DOHH2 (cell line): ENCODE data around the gene TJP2.

Experiments used
- H3F3A ChIP-seq: fragments of 200-600 bp; sonication (generic), shearing (Covaris generic); 2 replicates; pipeline ENCODE4 v1.6.0; 2016; ENCODE audit warnings: antibody characterized with exemption, mild to moderate bottlenecking; ENCODE audit not compliant: control insufficient read depth, insufficient read depth
- H3K27ac ChIP-seq: fragments of 200-600 bp; sonication (generic); 2 replicates; pipeline ENCODE4 v1.5.1; 2014; ENCODE audit warnings: low read depth, mild to moderate bottlenecking, low read length, moderate library complexity
- H3K27me3 ChIP-seq: fragments of 200-600 bp; sonication (generic); 2 replicates; pipeline ENCODE4 v1.6.1; 2014; ENCODE audit warnings: mild to moderate bottlenecking, low read length, mixed read lengths; ENCODE audit not compliant: control insufficient read depth
- H3K36me3 ChIP-seq: fragments of 200-600 bp; sonication (generic); 2 replicates; pipeline ENCODE4 v1.6.1; 2014; ENCODE audit warnings: mild to moderate bottlenecking, low read length, moderate library complexity, mixed read lengths; ENCODE audit not compliant: control insufficient read depth
- H3K4me1 ChIP-seq: fragments of 200-600 bp; sonication (generic); 2 replicates; pipeline ENCODE4 v1.6.1; 2014; ENCODE audit warnings: mild to moderate bottlenecking, low read length, mixed read lengths; ENCODE audit not compliant: control insufficient read depth
- H3K4me2 ChIP-seq: fragments of 200-600 bp; sonication (generic); 2 replicates; pipeline ENCODE4 v1.6.0; 2014; ENCODE audit warnings: mild to moderate bottlenecking, low read length, moderate library complexity
- H3K4me3 ChIP-seq: fragments of 200-600 bp; sonication (generic); 2 replicates; pipeline ENCODE4 v1.5.1; 2014; ENCODE audit warnings: mild to moderate bottlenecking, low read length, mixed read lengths
- H3K79me2 ChIP-seq: fragments of 200-600 bp; sonication (generic); 2 replicates; pipeline ENCODE4 v1.6.1; 2014; ENCODE audit warnings: mild to moderate bottlenecking, low read length, mixed read lengths; ENCODE audit not compliant: control insufficient read depth
- H3K9me2 ChIP-seq: fragments of 200-600 bp; sonication (generic); replicated peaks from 2 replicates; pipeline ENCODE4 v1.6.1; 2014; ENCODE audit warnings: mild to moderate bottlenecking, low read length, mixed read lengths; ENCODE audit not compliant: control insufficient read depth
- H3K9me3 ChIP-seq: fragments of 200-600 bp; sonication (generic); 2 replicates; pipeline ENCODE4 v1.6.1; 2014; ENCODE audit warnings: antibody characterized with exemption, low read length, mixed read lengths; ENCODE audit not compliant: control insufficient read depth, insufficient read depth
- H4K20me1 ChIP-seq: fragments of 200-600 bp; sonication (generic); 2 replicates; pipeline ENCODE4 v1.6.0; 2014; ENCODE audit warnings: low read depth, mild to moderate bottlenecking, antibody characterized with exemption, low read length, moderate library complexity; ENCODE audit not compliant: control insufficient read depth, insufficient read depth
- EZH2phosphoT487 ChIP-seq: fragments of 200-600 bp; sonication (generic); IDR thresholded peaks from 2 replicates; pipeline ENCODE4 v1.6.1; 2017; ENCODE audit warnings: borderline replicate concordance, mild to moderate bottlenecking, antibody characterized with exemption, low read length, moderate library complexity, mixed read lengths
- TF ChIP-seq, protein P1 (sequence below): fragments of 200-600 bp; sonication (generic); IDR thresholded peaks from one replicate; pipeline ENCODE4 v1.5.1; 2014; ENCODE audit warnings: antibody characterized with exemption, mild to moderate bottlenecking, low read depth, low read length; ENCODE audit not compliant: poor library complexity, severe bottlenecking

The TJP2 gene

DNA sequence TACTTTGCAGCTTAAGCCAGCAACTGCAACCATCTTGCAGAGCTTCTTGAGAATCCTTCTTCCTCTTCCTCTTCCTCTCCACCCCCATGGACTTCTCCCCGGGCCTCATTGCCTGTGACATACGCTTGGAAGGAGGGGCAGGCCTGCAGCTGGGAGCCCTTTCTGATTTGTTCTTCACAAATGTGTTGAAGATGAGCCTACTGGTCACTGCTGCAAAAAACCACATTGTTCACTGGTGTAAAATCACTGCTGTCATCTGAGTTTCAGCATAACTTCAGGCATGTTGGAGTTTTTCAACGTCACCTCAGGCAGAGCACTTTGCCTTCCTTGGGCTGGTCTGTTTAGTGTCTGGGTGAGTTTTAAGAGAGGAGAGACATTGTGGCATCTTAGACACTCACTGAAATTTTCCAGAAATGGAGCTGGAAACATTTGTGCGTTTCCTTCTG lies 7.9 kb downstream of the TJP2 start:
- H3K27ac ChIP-seq: peak overlapping the region; percentile 12; the same call in 1 of the 2 replicates
- H3K79me2 ChIP-seq: peaks cover 51% of the 10 kb centered on the region
- H3F3A ChIP-seq: peaks cover 3% of the 10 kb centered on the region; the same call in 1 of the 2 replicates
- H3K27me3 ChIP-seq: no peaks in the 10 kb centered on the region
- H3K9me2 ChIP-seq: no peaks in the 10 kb centered on the region
- no peaks in the 10 kb centered on the region; the same call in 1 of the 2 replicates for H3K36me3 ChIP-seq
- peaks cover 27% of the 10 kb centered on the region for H3K4me1 ChIP-seq
- H3K4me3 ChIP-seq: peak overlapping the region; percentile 28
- H4K20me1 ChIP-seq: no peaks in the 10 kb centered on the region
- TF ChIP-seq, protein P1, sequence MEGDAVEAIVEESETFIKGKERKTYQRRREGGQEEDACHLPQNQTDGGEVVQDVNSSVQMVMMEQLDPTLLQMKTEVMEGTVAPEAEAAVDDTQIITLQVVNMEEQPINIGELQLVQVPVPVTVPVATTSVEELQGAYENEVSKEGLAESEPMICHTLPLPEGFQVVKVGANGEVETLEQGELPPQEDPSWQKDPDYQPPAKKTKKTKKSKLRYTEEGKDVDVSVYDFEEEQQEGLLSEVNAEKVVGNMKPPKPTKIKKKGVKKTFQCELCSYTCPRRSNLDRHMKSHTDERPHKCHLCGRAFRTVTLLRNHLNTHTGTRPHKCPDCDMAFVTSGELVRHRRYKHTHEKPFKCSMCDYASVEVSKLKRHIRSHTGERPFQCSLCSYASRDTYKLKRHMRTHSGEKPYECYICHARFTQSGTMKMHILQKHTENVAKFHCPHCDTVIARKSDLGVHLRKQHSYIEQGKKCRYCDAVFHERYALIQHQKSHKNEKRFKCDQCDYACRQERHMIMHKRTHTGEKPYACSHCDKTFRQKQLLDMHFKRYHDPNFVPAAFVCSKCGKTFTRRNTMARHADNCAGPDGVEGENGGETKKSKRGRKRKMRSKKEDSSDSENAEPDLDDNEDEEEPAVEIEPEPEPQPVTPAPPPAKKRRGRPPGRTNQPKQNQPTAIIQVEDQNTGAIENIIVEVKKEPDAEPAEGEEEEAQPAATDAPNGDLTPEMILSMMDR: no peak
- no peak for TF ChIP-seq EZH2phosphoT487
- H3K4me2 ChIP-seq: peak overlapping the region; percentile 34
- no peaks in the 10 kb centered on the region for H3K9me3 ChIP-seq

DNA sequence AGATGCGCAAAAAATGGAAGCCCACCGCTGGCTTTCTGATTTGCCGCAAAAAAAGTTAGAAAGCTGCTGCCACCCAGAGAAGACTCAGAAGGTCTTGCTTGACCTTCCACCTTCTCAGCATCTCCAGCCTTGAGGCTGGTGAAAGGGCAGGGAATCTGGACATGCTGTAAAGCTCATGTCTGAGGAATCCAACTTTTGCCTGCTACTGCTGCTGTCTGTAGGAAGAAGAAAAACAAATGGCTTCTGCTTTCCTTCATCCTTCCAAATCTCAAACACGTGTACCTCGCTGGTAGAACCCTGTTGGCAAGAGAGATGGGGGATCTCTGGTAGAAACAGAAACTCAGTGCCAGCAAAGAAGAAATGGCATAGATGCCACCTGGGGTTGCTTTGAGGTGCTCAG lies 10.2 kb downstream of the TJP2 start:
- Histone ChIP-seq H3K79me2 (peaks cover 52% of the 10 kb centered on the region), H4K20me1 (no peaks in the 10 kb centered on the region), H3K27ac (no peak overlapping the region), H3K36me3 (no peaks in the 10 kb centered on the region; the same call in 1 of the 2 replicates), H3K9me3 (no peaks in the 10 kb centered on the region), H3F3A (no peaks in the 10 kb centered on the region), H3K4me3 (no peak overlapping the region), H3K27me3 (no peaks in the 10 kb centered on the region), H3K4me2 (no peak overlapping the region), H3K4me1 (peaks cover 32% of the 10 kb centered on the region), H3K9me2 (no peaks in the 10 kb centered on the region)
- TF ChIP-seq, protein P1: no peak
- TF ChIP-seq EZH2phosphoT487: no peak

DNA sequence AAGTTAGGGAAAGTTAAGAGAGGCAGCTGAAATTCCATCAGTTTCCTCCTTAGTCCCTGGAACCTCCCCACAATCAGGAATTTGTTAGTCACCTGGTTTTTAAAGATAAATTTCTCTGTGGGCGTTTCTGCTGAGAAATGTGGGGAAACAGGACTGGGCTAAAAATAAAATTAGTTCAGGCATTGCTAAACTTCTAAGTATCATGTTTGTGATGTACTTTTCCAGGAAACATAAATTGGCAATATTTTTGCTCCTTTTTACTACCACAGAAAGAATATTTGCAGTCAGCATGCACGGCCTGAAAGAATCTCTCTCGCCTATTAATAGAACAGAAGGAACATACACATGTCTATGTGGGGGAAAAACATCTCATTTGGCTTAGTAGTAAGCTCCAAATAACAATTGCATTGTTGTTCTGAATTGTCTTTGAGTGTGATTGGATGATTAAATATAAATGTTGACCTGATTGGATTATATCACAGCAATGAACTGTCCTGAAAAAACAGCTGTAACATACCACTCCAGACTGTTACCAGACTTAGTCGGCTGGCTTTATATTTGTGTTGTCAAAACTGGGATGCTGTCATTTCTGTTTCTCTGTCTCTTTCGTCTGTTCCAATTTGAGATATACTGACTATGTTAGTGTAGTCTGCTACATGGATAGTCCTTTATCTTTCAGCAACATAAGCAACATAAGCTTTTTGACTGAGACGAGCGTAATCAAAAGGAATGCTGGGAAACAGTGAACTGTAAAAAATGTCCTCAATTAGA lies 12.9 kb downstream of the TJP2 start:
- Histone ChIP-seq H3K79me2 (peaks cover 54% of the 10 kb centered on the region), H3K4me3 (no peak overlapping the region), H3K27me3 (no peaks in the 10 kb centered on the region), H4K20me1 (no peaks in the 10 kb centered on the region), H3K4me2 (no peak overlapping the region), H3K9me3 (no peaks in the 10 kb centered on the region), H3F3A (no peaks in the 10 kb centered on the region), H3K9me2 (no peaks in the 10 kb centered on the region), H3K27ac (no peak overlapping the region), H3K36me3 (no peaks in the 10 kb centered on the region; the same call in 1 of the 2 replicates), H3K4me1 (peaks cover 36% of the 10 kb centered on the region)
- no peak for TF ChIP-seq EZH2phosphoT487
- TF ChIP-seq, protein P1: no peak
